Measurements from ENCODE around the gene BICDL1.
"Not testable (repeated sequence)": the region's sequence is repeated elsewhere in the genome, so short reads cannot be mapped to it uniquely, and the experiment has no call there.

GRCh38 chr12:119980702-119981101 lies 8.3 kb upstream of the BICDL1 start:
- TF ChIP-seq CTCF, POLR2A (IDR thresholded peaks at IDR 0.05): not testable (repeated sequence)

Data from suprapubic skin (tissue), 3 donors.